22Rv1 (cell line): Measurements from ENCODE around the gene ERCC1.

Source experiments
- ZFX ChIP-seq: fragments of 450-650 bp; IDR thresholded peaks from 2 replicates; pipeline ENCODE4 v1.6.1; 2017; ENCODE audit warnings: antibody characterized with exemption, borderline replicate concordance
- TF ChIP-seq, protein P1 (sequence below): fragments of 450-650 bp; IDR thresholded peaks from 2 replicates; pipeline ENCODE4 v1.5.1; 2017; ENCODE audit warnings: mild to moderate bottlenecking

DNA sequence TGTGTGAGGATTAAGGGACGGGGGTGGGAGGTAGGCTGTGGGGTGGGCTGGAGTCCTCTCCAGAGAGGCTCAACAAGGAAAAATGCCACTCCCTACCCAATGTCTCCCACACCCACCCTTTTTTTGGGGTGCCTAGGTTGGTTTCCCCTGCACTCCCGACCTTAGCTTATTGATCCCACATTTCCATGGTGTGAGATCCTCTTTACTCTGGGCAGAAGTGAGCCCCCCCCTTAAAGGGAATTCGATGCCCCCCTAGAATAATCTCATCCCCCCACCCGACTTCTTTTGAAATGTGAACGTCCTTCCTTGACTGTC lies 49.6 kb upstream of the ERCC1 start:
- TF ChIP-seq, protein P1, sequence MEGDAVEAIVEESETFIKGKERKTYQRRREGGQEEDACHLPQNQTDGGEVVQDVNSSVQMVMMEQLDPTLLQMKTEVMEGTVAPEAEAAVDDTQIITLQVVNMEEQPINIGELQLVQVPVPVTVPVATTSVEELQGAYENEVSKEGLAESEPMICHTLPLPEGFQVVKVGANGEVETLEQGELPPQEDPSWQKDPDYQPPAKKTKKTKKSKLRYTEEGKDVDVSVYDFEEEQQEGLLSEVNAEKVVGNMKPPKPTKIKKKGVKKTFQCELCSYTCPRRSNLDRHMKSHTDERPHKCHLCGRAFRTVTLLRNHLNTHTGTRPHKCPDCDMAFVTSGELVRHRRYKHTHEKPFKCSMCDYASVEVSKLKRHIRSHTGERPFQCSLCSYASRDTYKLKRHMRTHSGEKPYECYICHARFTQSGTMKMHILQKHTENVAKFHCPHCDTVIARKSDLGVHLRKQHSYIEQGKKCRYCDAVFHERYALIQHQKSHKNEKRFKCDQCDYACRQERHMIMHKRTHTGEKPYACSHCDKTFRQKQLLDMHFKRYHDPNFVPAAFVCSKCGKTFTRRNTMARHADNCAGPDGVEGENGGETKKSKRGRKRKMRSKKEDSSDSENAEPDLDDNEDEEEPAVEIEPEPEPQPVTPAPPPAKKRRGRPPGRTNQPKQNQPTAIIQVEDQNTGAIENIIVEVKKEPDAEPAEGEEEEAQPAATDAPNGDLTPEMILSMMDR = no peak
- TF ChIP-seq ZFX = no peak
